ENCODE measurements around the gene NELL1. TPM values are rescaled to one million over a fixed set of nuclear protein-coding genes. Genes with fewer than 3 reads are reported as not detected.

The NELL1 gene
- total and polyA plus RNA-seq, 2 experiments from 2014 or later: not detected

- Histone ChIP-seq H3K27ac (no peak overlapping the region), H3K27me3 (replicated peaks; ENCODE audit: insufficient read depth) (no peaks in the 10 kb centered on the region)
- in situ Hi-C loops (cut with MboI): no loop called here
These were observed 403.2 kb downstream of the NELL1 start for GRCh38 chr11:21072558-21072957.

DNA sequence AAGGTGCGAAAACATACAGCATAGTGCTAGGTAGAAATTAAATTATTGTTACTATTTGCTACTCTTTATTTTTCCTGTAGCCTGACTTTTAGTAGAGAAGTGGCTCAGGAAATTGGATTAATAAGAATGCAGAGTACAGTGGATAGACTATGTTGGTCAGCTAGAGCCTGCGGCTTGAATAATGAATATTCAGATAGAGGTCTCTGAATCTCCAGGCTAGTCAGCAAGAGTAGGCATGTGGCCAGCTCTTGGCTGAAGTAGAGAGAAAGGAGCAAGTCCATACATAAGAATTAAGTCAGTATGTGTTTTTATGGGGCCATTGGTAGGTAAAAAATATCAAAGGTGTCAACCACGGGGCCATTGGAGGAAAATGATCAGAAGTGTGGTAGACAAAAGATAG is 413.5 kb downstream of the NELL1 start:
- no peaks in the 10 kb centered on the region for H3K27me3 ChIP-seq (replicated peaks; ENCODE audit: insufficient read depth)
- H3K9me2 ChIP-seq (ENCODE audit: insufficient read depth): no peaks in the 10 kb centered on the region
- no peaks in the 10 kb centered on the region for H3K4me1 ChIP-seq (ENCODE audit: insufficient read depth)
- no peaks in the 10 kb centered on the region for H3F3A ChIP-seq (ENCODE audit: insufficient read depth)
- H4K20me1 ChIP-seq (ENCODE audit: insufficient read depth): no peaks in the 10 kb centered on the region
- in situ Hi-C loops (cut with MboI): no loop called here
- no peaks in the 10 kb centered on the region for H3K36me3 ChIP-seq (ENCODE audit: low read depth)
- no peak overlapping the region for H3K4me2 ChIP-seq (ENCODE audit: unreplicated experiment)
- no peak overlapping the region for H3K4me3 ChIP-seq
- no peak overlapping the region for H3K9ac ChIP-seq
- no peak overlapping the region for H2AFZ ChIP-seq
- no peaks in the 10 kb centered on the region for H3K79me2 ChIP-seq (ENCODE audit: insufficient read depth)
- WGBS, 2 experiments (ENCODE audit: low coverage in 1 of 2, low lambda C conversion rate in 2 of 2, missing lambda C conversion rate in 2 of 2): 38 to 40% methylated on average over 3 of the region's 3 CpGs
- no peak for DNase-seq
- H3K27ac ChIP-seq: no peak overlapping the region
- no peaks in the 10 kb centered on the region for H3K9me3 ChIP-seq (ENCODE audit: low read depth)
- TF ChIP-seq EZH2 (IDR thresholded peaks at IDR 0.05; ENCODE audit: insufficient read depth, poor library complexity, severe bottlenecking) (no peak), EZH2phosphoT487 (IDR thresholded peaks at IDR 0.05; ENCODE audit: insufficient read depth, low read depth) (no peak)

More at GRCh38 chr11:21072558-21072957, 403.2 kb downstream of the NELL1 start:
- H3K4me2 ChIP-seq (ENCODE audit: unreplicated experiment): no peak overlapping the region
- no peaks in the 10 kb centered on the region for H3K4me1 ChIP-seq (ENCODE audit: insufficient read depth)
- H3K9ac ChIP-seq: no peak overlapping the region
- no peak for TF ChIP-seq EZH2 (IDR thresholded peaks at IDR 0.05; ENCODE audit: insufficient read depth, poor library complexity, severe bottlenecking)
- no peak for TF ChIP-seq EZH2phosphoT487 (IDR thresholded peaks at IDR 0.05; ENCODE audit: insufficient read depth, low read depth)
- no peaks in the 10 kb centered on the region for H3F3A ChIP-seq (ENCODE audit: insufficient read depth)
- no peaks in the 10 kb centered on the region for H4K20me1 ChIP-seq (ENCODE audit: insufficient read depth)
- no peaks in the 10 kb centered on the region for H3K36me3 ChIP-seq (ENCODE audit: low read depth)
- no peak for DNase-seq
- H2AFZ ChIP-seq: no peak overlapping the region
- H3K4me3 ChIP-seq: no peak overlapping the region
- H3K9me3 ChIP-seq (ENCODE audit: low read depth): no peaks in the 10 kb centered on the region
- 13 to 19% methylated on average over 3 of the region's 3 CpGs for WGBS, 2 experiments (ENCODE audit: low coverage in 1 of 2, low lambda C conversion rate in 2 of 2, missing lambda C conversion rate in 2 of 2)
- H3K79me2 ChIP-seq (ENCODE audit: insufficient read depth): no peaks in the 10 kb centered on the region
- no peaks in the 10 kb centered on the region for H3K9me2 ChIP-seq (ENCODE audit: insufficient read depth)

- Histone ChIP-seq H3K27me3 (replicated peaks; ENCODE audit: insufficient read depth) (no peaks in the 10 kb centered on the region), H3K79me2 (ENCODE audit: insufficient read depth) (no peaks in the 10 kb centered on the region), H3K36me3 (ENCODE audit: low read depth) (no peaks in the 10 kb centered on the region), H3K27ac (no peak overlapping the region), H2AFZ (no peak overlapping the region), H3K9me2 (ENCODE audit: insufficient read depth) (no peaks in the 10 kb centered on the region), H3F3A (ENCODE audit: insufficient read depth) (no peaks in the 10 kb centered on the region), H3K9ac (no peak overlapping the region), H3K4me1 (ENCODE audit: insufficient read depth) (no peaks in the 10 kb centered on the region), H4K20me1 (ENCODE audit: insufficient read depth) (no peaks in the 10 kb centered on the region), H3K4me2 (ENCODE audit: unreplicated experiment) (no peak overlapping the region), H3K9me3 (ENCODE audit: low read depth) (no peaks in the 10 kb centered on the region), H3K4me3 (no peak overlapping the region)
- no peak for DNase-seq
- in situ Hi-C loops (cut with MboI): no loop called here
- no peak for TF ChIP-seq EZH2phosphoT487 (IDR thresholded peaks at IDR 0.05; ENCODE audit: insufficient read depth, low read depth)
- TF ChIP-seq EZH2 (IDR thresholded peaks at IDR 0.05; ENCODE audit: insufficient read depth, poor library complexity, severe bottlenecking): no peak
These were observed 419.5 kb downstream of the NELL1 start for GRCh38 chr11:21088930-21089329.

DNA sequence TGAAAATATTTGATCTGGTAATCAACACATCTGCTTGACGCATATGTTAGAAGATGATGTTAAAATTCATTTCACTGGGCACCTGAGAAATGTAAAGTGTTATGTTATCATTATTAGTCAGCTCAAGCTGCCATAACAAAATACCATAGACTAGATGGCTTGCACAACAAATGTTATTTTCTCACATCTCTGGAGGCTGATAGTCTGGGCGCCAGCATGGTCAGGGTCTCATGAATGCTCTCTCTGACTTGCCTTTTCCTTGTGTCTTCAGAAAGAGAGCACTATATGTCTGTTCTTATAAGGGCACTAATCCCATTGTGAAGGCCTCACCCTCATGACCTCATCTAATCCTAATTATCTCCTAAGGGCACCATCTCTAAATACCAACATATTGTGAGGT is 435.3 kb downstream of the NELL1 start:
- Histone ChIP-seq H3K36me3 (ENCODE audit: low read depth) (no peaks in the 10 kb centered on the region), H3K4me2 (ENCODE audit: unreplicated experiment) (no peak overlapping the region), H3F3A (ENCODE audit: insufficient read depth) (no peaks in the 10 kb centered on the region), H3K4me1 (ENCODE audit: insufficient read depth) (no peaks in the 10 kb centered on the region), H3K4me3 (no peak overlapping the region), H3K9me3 (ENCODE audit: low read depth) (no peaks in the 10 kb centered on the region), H3K79me2 (ENCODE audit: insufficient read depth) (no peaks in the 10 kb centered on the region), H2AFZ (no peak overlapping the region), H3K27ac (no peak overlapping the region), H4K20me1 (ENCODE audit: insufficient read depth) (no peaks in the 10 kb centered on the region), H3K9me2 (ENCODE audit: insufficient read depth) (no peaks in the 10 kb centered on the region), H3K9ac (no peak overlapping the region), H3K27me3 (replicated peaks; ENCODE audit: insufficient read depth) (no peaks in the 10 kb centered on the region)
- DNase-seq: no peak
- TF ChIP-seq EZH2 (IDR thresholded peaks at IDR 0.05; ENCODE audit: insufficient read depth, poor library complexity, severe bottlenecking) (no peak), EZH2phosphoT487 (IDR thresholded peaks at IDR 0.05; ENCODE audit: insufficient read depth, low read depth) (no peak)
- in situ Hi-C loops (cut with MboI): no loop called here
- 32 to 44% methylated on average over 2 of the region's 2 CpGs for WGBS, 2 experiments (ENCODE audit: low coverage in 1 of 2, low lambda C conversion rate in 2 of 2, missing lambda C conversion rate in 2 of 2)
